Measurements from ENCODE around the gene JPT1. TPM values are rescaled to one million over a fixed set of nuclear protein-coding genes. Genes with fewer than 3 reads are reported as not detected.
A peak's percentile ranks its signal among the peaks of the same experiment; 100 is the strongest.

Gene JPT1, protein sequence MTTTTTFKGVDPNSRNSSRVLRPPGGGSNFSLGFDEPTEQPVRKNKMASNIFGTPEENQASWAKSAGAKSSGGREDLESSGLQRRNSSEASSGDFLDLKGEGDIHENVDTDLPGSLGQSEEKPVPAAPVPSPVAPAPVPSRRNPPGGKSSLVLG
- total RNA-seq (2014; rRNA removed; shearing (Covaris generic); ENCODE audit: low replicate concordance): 98.2 and 159 TPM in 2 replicates

DNA sequence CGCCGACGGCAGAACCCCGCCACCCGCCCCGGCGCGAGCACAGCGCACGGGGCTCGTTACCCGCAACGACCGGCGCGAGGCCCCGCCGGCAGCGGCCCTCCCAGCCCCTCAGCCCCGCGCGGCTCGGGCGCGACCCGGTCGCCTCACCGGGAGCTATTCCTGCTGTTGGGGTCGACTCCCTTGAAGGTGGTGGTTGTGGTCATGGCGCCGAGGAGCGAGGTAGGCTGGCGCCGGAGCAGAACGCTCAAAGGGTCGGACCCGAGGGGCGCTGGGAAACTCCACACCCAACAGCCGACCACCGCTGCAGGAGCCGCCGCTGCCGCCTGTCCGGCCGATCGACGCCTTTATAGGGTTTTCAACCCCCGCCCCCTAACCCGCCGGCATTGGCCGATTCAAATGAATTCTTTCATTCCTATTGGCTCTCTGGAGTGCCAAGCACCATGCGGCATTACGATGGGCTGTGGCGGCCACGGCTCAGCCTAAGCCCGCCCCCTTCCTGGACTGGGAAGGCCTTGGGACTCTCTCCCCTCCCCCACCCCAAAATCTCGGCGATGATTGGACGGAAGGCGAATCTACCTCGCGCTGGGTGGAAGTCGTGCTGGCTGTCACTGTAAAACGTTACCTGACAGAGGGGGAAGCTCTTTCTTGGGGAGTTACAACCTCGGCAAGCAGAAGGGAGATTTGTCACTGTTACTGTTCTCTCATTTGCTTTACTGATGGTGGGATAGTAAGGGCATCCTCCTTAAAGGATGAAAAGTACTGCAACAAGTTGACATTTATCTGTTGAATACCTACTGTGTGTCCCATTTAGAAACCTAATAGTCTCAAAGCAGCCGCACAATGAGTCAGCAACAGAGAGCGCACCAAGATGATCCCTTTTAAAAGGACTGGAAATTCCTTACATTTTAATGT is at the start of gene JPT1:
JPT1 (minus strand) TSS at position 318 of the 912 bp plus-strand sequence; CDS start at position 203, 115 bp downstream.
- Histone ChIP-seq H3K9me2 (replicated peaks; ENCODE audit: insufficient read depth, low read length) (no peaks in the 10 kb centered on the region), H3K9me3 (ENCODE audit: low read length) (no peaks in the 10 kb centered on the region), H3K27ac (ENCODE audit: low read length) (peak within 1 kb of the TSS; percentile 59), H3K27me3 (ENCODE audit: low read length) (no peaks in the 10 kb centered on the region), H3K9ac (ENCODE audit: low read length) (peak within 1 kb of the TSS; percentile 97), H3K4me3 (ENCODE audit: low read length) (peak within 1 kb of the TSS; percentile 90), H3K4me2 (ENCODE audit: low read depth, low read length, poor library complexity, severe bottlenecking) (peak within 1 kb of the TSS; percentile 95), H4K20me1 (ENCODE audit: insufficient read depth, low read depth, low read length) (peaks cover 22% of the 10 kb centered on the region; the same call in 1 of the 2 replicates), H3K79me2 (ENCODE audit: low read length) (peaks cover 48% of the 10 kb centered on the region), H2AFZ (ENCODE audit: low read length) (peak within 1 kb of the TSS; percentile 79), H3K4me1 (ENCODE audit: low read length) (peaks cover 23% of the 10 kb centered on the region), H3K36me3 (ENCODE audit: insufficient read depth, low read length) (peaks cover 6% of the 10 kb centered on the region; the same call in 1 of the 2 replicates)
- peak; percentile 100 for DNase-seq

DNA sequence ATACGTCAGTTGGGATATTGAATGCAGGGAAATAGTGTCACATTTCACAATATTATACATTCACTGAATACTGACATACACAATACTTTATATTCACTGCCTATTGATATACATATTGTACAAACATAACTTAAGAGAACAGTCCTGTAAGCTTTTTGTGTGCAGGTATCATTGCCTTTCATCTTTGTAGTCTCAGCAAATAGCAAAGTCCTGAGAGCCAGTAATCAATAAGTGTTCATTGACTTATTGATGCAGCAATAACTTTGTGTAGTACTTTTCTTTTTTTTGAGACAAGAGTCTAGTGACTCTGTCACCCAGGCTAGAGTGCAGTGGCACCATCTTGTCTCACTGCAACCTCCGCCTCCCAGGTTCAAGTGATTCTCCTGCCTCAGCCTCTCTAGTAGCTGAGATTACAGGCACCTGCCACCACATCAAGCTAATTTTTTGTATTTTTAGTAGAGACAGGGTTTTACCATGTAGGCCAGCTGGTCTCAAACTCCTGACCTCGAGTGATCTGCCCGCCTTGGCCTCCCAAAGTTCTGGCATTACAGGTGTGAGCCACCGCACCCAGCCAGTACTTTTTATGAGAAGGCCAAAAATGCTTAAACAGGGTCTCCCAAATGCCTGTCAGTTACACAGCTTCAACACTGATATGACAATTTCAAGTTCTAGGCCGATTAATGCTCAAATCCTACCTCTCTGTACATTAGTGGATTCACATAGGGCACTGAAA is 45.7 kb upstream of the JPT1 start:
- Histone ChIP-seq H4K20me1 (ENCODE audit: insufficient read depth, low read depth, low read length) (no peaks in the 10 kb centered on the region), H3K4me2 (ENCODE audit: low read depth, low read length, poor library complexity, severe bottlenecking) (no peak overlapping the region), H3K36me3 (ENCODE audit: insufficient read depth, low read length) (no peaks in the 10 kb centered on the region), H3K27me3 (ENCODE audit: low read length) (no peaks in the 10 kb centered on the region), H3K27ac (ENCODE audit: low read length) (no peak overlapping the region), H3K4me1 (ENCODE audit: low read length) (peaks cover 7% of the 10 kb centered on the region), H3K79me2 (ENCODE audit: low read length) (peaks cover 11% of the 10 kb centered on the region), H3K9me3 (ENCODE audit: low read length) (no peaks in the 10 kb centered on the region), H3K4me3 (ENCODE audit: low read length) (no peak overlapping the region), H2AFZ (ENCODE audit: low read length) (no peak overlapping the region), H3K9me2 (replicated peaks; ENCODE audit: insufficient read depth, low read length) (no peaks in the 10 kb centered on the region), H3K9ac (ENCODE audit: low read length) (no peak overlapping the region)
- DNase-seq: no peak

DNA sequence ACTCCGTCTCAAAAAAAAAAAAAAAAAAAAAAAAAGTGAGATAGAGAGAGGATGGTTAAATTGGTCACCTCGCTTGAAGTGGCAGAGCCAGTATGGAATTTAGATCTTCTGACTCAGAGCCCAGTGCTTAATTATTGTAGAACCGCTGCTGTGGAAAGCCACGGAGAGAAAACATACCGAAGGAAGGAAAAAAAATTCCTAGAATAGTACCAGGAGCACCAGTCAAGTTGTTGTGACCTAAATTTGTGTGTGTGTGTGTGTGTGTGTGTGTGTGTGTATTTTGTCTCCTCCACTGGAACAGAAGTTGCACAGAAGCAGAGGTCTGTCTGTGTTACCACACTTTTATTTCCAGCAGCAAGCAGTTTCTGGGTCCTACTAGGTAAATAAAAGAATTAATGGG is 40.6 kb upstream of the JPT1 start:
- H3K27ac ChIP-seq (ENCODE audit: low read length): no peak overlapping the region
- no peaks in the 10 kb centered on the region for H3K36me3 ChIP-seq (ENCODE audit: insufficient read depth, low read length)
- H3K9me3 ChIP-seq (ENCODE audit: low read length): no peaks in the 10 kb centered on the region
- H3K4me1 ChIP-seq (ENCODE audit: low read length): no peaks in the 10 kb centered on the region
- no peaks in the 10 kb centered on the region for H4K20me1 ChIP-seq (ENCODE audit: insufficient read depth, low read depth, low read length)
- no peak overlapping the region for H3K4me3 ChIP-seq (ENCODE audit: low read length)
- no peak overlapping the region for H3K9ac ChIP-seq (ENCODE audit: low read length)
- H3K9me2 ChIP-seq (replicated peaks; ENCODE audit: insufficient read depth, low read length): no peaks in the 10 kb centered on the region
- DNase-seq: no peak
- no peak overlapping the region for H2AFZ ChIP-seq (ENCODE audit: low read length)
- no peaks in the 10 kb centered on the region for H3K27me3 ChIP-seq (ENCODE audit: low read length)
- H3K79me2 ChIP-seq (ENCODE audit: low read length): no peaks in the 10 kb centered on the region
- H3K4me2 ChIP-seq (ENCODE audit: low read depth, low read length, poor library complexity, severe bottlenecking): no peak overlapping the region

DNA sequence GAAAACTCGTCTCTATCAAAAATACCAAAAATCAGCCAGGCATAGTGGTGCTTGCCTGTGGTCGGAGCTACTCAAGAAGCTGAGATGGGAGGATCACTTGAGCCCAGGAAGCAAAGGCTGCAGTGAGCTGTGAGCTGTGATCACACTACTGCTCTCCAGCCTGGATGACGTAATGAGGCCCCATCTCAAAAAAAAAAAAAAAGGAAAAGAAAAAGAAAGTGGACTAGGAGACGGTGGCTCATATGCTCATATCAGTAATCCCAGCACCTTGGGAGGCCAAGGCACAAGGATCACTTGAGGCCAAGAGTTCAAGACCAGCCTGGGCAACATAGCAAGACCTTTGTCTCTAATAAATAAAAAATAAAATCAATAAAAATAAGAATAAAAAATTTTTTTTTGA is 37.3 kb upstream of the JPT1 start:
- H3K9ac ChIP-seq (ENCODE audit: low read length): no peak overlapping the region
- no peaks in the 10 kb centered on the region for H3K4me1 ChIP-seq (ENCODE audit: low read length)
- no peak overlapping the region for H3K4me3 ChIP-seq (ENCODE audit: low read length)
- no peak overlapping the region for H3K27ac ChIP-seq (ENCODE audit: low read length)
- no peaks in the 10 kb centered on the region for H3K79me2 ChIP-seq (ENCODE audit: low read length)
- H3K36me3 ChIP-seq (ENCODE audit: insufficient read depth, low read length): no peaks in the 10 kb centered on the region
- no peaks in the 10 kb centered on the region for H3K27me3 ChIP-seq (ENCODE audit: low read length)
- no peaks in the 10 kb centered on the region for H4K20me1 ChIP-seq (ENCODE audit: insufficient read depth, low read depth, low read length)
- DNase-seq: peak; percentile 45
- H3K9me3 ChIP-seq (ENCODE audit: low read length): no peaks in the 10 kb centered on the region
- H3K9me2 ChIP-seq (replicated peaks; ENCODE audit: insufficient read depth, low read length): no peaks in the 10 kb centered on the region
- no peak overlapping the region for H2AFZ ChIP-seq (ENCODE audit: low read length)
- H3K4me2 ChIP-seq (ENCODE audit: low read depth, low read length, poor library complexity, severe bottlenecking): no peak overlapping the region

DNA sequence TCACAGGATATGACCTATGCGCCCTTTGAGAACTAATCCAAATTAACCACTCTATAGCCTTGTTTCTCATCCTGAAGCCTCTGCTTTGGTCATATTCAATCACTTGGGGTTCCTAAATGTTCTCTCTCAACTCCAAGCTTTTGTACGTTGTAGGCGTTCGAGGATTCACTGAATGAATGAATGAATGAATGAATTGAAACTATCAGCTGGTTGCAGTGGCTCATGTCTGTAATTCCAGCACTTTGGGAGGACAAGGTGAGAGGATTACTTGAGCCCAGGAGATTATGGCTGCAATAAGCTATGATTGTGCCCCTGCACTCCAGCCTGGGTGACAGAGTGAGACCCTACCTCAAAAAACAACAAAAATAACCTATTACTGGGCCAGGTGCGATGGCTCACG is 34.3 kb upstream of the JPT1 start:
- Histone ChIP-seq H3K4me1 (ENCODE audit: low read length) (peaks cover 2% of the 10 kb centered on the region), H3K4me3 (ENCODE audit: low read length) (no peak overlapping the region), H3K36me3 (ENCODE audit: insufficient read depth, low read length) (no peaks in the 10 kb centered on the region), H3K9me3 (ENCODE audit: low read length) (no peaks in the 10 kb centered on the region), H3K9ac (ENCODE audit: low read length) (no peak overlapping the region), H2AFZ (ENCODE audit: low read length) (no peak overlapping the region), H4K20me1 (ENCODE audit: insufficient read depth, low read depth, low read length) (no peaks in the 10 kb centered on the region), H3K79me2 (ENCODE audit: low read length) (no peaks in the 10 kb centered on the region), H3K9me2 (replicated peaks; ENCODE audit: insufficient read depth, low read length) (no peaks in the 10 kb centered on the region), H3K27me3 (ENCODE audit: low read length) (no peaks in the 10 kb centered on the region), H3K4me2 (ENCODE audit: low read depth, low read length, poor library complexity, severe bottlenecking) (no peak overlapping the region), H3K27ac (ENCODE audit: low read length) (no peak overlapping the region)
- DNase-seq: no peak

- Histone ChIP-seq H3K9ac (ENCODE audit: low read length) (no peak overlapping the region), H3K79me2 (ENCODE audit: low read length) (peaks cover 32% of the 10 kb centered on the region), H3K9me2 (replicated peaks; ENCODE audit: insufficient read depth, low read length) (no peaks in the 10 kb centered on the region), H3K9me3 (ENCODE audit: low read length) (no peaks in the 10 kb centered on the region), H3K27ac (ENCODE audit: low read length) (no peak overlapping the region), H4K20me1 (ENCODE audit: insufficient read depth, low read depth, low read length) (peaks cover 16% of the 10 kb centered on the region), H2AFZ (ENCODE audit: low read length) (no peak overlapping the region), H3K4me1 (ENCODE audit: low read length) (peaks cover 20% of the 10 kb centered on the region), H3K4me2 (ENCODE audit: low read depth, low read length, poor library complexity, severe bottlenecking) (no peak overlapping the region), H3K27me3 (ENCODE audit: low read length) (no peaks in the 10 kb centered on the region), H3K36me3 (ENCODE audit: insufficient read depth, low read length) (peaks cover 8% of the 10 kb centered on the region; the same call in 1 of the 2 replicates), H3K4me3 (ENCODE audit: low read length) (no peak overlapping the region)
- DNase-seq: no peak
These were observed 29.9 kb upstream of the JPT1 start for GRCh38 chr17:75183999-75184884.

DNA sequence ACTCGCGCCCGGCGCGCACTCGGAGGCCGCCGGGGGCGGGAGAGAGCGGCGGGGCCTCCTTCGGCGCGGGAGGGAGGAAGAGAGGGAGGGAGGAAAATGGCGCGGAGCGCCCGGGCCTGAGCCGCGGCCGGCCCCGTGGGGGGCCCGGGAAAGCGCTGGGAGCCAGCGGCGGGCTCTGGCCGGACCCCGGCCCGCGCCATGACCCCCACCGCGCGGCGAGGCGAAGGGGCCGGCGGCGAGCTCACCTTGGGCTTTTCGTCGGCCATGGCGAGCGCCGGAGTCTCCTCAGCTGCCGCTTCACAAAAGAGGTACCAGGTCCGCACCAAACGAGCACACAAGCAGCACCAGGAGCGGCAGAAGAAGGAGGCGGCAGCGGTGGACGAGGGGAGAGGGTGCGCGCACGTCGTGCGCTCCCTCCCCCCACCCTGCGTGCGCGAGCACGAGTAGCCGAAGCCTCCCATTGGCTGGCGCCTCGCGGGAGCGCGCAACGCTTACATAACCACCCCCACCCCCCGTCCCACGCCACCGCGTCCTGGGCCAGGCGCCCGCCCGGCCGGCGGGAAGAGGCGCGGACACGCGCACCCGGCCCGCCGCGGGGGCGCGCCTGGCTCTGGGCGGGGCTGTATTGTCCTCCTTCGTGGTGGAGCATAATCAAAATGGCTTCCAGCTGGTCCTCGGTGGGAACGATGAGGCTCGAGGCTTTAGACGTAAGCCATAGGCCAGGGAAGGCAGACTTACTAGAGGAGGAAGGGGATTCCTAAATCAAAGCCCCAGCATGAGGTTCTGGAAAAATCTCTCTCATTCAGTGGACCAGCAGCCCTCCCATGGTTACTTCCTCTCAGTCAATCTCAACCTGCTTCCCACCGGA is 28.5 kb upstream of the JPT1 start, which contains the start of gene SUMO2:
SUMO2 (minus strand) TSS at position 391 of the 868 bp plus-strand sequence; CDS start at position 266, 125 bp downstream.
- H3K9me2 ChIP-seq (replicated peaks; ENCODE audit: insufficient read depth, low read length): no peaks in the 10 kb centered on the region
- H3K79me2 ChIP-seq (ENCODE audit: low read length): peaks cover 47% of the 10 kb centered on the region
- H3K9ac ChIP-seq (ENCODE audit: low read length): peak within 1 kb of the TSS; percentile 99
- no peaks in the 10 kb centered on the region for H3K9me3 ChIP-seq (ENCODE audit: low read length)
- H3K27me3 ChIP-seq (ENCODE audit: low read length): no peaks in the 10 kb centered on the region
- H3K4me3 ChIP-seq (ENCODE audit: low read length): peak within 1 kb of the TSS; percentile 97
- peaks cover 19% of the 10 kb centered on the region; the same call in 1 of the 2 replicates for H3K36me3 ChIP-seq (ENCODE audit: insufficient read depth, low read length)
- peak; percentile 98 for DNase-seq
- peak within 1 kb of the TSS; percentile 77 for H2AFZ ChIP-seq (ENCODE audit: low read length)
- H3K27ac ChIP-seq (ENCODE audit: low read length): peak within 1 kb of the TSS; percentile 83
- H4K20me1 ChIP-seq (ENCODE audit: insufficient read depth, low read depth, low read length): peaks cover 24% of the 10 kb centered on the region
- peaks cover 20% of the 10 kb centered on the region for H3K4me1 ChIP-seq (ENCODE audit: low read length)
- peak within 1 kb of the TSS; percentile 97 for H3K4me2 ChIP-seq (ENCODE audit: low read depth, low read length, poor library complexity, severe bottlenecking)
